GM18508 (cell line): ENCODE measurements around the gene BORCS8.

Experiments
- ATAC-seq: cut with Tn5 transposase; IDR thresholded peaks from one replicate; pipeline ENCODE4 v1.9.1; 2021; ENCODE audit warnings: moderate number of reproducible peaks; ENCODE audit not compliant: insufficient read depth, unreplicated experiment

Gene BORCS8

GRCh38 chr19:19214892-19215291 is 22.9 kb upstream of the BORCS8 start:
- ATAC-seq = no peak

DNA sequence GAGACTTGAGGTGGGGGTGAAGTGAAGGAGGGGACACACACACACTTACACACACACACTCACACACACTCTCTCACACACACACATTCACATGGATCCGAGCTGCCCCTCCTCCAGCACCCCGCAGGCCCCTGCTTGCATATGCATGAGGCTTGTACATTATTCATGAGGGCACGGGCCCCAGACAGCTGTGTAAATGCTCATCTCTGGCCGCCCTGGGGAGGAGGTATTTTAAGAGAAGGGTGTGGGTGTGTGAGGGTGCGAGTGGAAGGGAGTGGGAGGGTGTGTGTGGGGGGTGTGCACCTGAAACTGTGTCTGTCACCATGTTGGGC is 22.2 kb upstream of the BORCS8 start:
- ATAC-seq = no peak

DNA sequence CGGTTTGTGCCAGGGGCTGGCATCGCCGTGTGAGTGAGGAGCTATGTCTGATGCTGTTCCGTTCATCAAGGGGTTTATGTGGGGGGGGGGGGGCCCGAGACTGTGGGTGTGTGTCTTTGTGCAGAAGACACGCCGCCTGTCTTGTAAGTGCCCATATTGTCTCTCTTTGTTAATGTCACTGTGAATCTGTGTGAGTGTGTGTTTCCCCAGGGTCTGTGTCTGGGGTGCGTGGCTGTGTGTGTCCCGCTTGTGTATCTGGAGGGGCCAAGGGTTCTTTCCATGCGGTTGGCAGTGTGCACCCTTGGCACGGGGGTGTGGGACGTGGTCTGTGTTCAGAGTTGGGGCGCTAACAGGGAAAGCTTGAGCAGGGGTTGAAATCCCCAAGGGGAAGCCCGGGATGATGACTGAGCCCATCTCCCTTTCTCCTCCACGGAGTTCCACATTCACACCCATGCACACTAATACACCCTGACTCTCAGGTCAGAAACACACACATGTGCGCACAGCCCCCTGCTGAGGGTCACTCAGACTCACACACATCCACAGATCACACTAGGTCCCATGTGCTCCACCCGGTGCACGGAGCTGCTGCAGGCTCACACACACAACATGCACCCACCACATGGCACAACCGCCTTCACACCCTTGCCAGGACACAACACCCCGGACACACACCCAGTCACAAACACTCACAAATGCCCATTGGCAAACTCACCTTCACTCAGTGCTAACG is 21.6 kb upstream of the BORCS8 start:
- ATAC-seq = no peak

DNA sequence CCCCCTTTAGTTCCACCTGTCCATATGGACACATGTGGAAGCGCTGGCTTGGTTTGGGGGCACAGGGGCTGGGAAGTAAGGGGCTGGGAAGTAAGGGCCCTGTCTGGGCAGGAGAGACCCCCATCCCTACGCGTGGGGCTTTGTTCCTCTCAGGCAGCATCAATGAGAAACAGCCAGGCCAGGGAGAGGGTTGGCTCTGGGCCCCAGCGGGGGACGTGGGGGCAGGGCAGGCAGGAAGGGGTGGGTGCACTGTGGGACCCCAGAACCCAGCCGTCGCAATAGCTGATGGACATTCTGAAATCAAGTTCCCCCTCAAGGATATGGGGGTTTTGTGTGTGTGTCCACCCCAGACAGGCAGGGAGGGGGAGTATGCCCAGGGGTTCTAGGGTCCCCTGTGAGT is 21.0 kb upstream of the BORCS8 start:
- no peak for ATAC-seq

DNA sequence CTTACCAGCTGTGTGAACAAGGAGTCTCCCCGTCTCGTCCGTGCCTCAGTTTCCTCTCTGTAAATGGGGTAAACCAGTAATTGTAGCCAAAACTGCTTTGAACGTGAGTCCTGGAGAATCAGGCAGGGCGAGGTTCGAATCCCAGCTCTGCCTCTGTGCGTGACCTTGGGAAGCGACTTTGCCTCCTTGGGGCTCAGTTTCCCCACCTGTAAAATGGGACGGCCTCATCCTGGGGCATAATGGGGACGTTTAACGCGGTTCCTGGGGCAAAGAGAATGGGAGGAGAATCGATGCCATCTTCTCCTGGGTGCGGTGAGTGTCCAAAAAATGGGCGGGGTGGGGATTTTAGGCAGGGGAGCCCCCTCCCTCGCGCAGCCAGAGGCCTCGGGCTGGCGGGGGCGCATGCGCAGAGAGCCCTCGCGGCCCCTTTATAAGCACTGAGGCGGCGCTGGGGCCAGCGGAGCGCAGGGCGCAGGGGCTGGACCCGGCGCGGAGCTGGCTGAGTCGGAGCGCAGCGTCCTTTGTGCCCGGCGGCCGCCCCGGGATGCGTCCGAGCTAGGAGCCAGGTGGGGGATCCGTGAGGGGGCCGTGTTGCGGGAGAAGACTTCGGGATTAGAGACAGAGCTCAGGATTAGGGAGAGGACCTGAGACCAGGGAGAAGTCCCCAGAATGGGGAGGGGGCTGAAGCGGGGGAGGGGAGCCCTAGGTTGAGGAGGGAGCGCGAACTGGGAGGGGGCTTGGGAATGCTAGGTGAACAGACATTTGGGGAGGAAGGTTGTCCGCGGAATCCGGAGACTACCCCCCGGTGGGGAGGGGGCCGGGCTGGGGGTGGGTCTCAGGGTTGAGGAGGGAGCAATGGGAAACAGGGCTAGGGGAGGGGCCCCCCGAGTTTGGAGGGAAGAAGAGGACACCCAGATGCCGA is 19.8 kb upstream of the BORCS8 start, which contains the start of gene NCAN:
Gene NCAN, plus strand, starts transcription at position 460 of the 922 bp plus-strand sequence. CDS start 4,996 bp downstream, outside the sequence.
- ATAC-seq = no peak

- ATAC-seq = no peak
Measured at GRCh38 chr19:19209372-19209771, 17.4 kb upstream of the BORCS8 start.

DNA sequence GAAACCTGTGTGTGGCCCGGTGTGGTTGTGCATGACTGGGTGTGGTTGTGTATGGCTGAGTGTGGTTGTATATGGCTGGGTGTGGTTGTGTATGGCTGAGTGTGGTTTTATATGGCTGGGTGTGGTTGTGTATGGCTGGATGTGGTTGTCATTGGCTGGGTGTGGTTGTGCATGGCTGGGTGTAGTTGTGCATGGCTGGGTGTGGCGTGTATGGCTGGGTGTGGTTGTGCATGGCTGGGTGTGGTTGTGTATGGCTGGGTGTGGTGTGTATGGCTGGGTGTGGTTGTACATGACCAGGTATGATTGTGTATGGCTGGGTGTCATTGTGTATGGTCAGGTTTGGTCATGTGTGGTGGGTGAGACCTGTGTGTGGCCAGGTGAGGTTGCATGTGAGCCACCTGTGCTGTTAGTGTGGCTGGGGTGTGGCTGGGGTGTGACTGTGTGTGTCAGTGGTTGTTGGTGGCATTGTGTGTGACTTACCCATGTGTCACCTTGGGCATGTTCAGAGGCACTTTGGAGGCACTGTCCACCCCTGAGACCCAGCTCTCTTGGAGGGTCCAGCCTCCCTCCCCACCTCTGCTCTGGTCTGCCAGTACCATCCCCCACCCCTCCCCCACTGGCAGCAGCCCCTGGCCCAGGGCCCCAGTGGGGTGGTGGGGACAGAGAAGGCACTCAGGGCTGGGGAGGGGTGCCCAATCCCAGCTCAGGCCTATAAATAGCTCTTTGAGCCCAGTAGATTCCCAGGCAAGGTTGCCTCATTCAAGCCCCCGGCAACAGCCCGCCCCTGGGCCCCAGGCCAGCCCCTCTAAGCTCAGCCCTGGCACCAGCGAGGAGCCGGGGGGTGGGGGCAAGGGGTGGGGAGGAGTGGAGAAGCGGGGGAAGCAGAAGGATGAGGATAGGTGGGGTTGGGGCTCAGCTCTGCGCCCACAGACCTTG is 16.0 kb upstream of the BORCS8 start:
- no peak for ATAC-seq

- no peak for ATAC-seq
Measured at GRCh38 chr19:19206938-19207337, 15.0 kb upstream of the BORCS8 start.

DNA sequence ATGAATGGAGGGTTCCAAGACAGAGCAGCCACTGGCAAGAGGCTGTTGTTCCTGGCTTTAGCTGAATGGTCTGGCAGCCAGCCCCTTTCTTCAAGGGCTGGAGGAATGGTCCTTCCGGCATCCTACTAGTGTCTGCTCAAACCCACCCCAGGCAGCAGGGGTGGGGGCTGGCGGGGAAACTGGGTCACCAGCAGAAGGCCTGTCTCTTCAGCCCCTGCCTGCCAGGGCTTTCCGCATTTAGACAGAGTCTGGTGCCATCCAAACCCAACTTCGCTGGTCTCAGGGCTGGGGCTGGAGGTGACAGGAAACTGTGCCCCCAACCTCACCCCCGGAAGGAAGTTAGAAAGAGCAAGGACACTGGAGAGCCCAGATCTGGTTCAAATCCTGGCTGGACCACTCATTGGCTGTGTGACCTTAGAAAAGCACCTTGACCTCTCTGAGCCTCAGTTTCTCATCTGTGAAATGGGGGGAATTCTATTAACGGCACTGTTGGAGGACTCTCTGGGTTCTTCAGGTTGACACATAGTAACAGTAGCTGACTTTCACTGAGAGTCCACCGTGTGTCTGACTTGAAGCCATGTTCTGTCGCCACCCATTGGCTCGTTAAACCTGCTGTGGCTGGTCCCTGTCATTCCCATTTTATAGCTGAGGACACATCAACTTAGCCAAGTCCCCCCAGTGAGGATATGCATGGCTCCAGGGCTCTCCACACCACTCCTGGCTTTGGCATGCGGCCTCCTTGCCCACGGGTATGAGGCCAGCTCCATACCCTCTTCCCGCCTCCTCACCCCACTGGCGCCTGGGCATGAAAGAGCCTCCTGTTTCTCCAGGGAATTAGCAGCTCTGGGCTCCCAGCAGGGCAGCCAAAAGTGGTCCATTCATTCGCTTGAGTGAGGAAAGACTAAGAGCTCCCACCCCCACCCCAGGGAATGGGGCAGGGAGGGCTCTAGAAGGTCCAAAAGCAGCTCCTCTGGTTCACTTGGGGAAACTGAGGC is 13.8 kb upstream of the BORCS8 start:
- no peak for ATAC-seq

GRCh38 chr19:19204181-19204580 is 12.2 kb upstream of the BORCS8 start:
- ATAC-seq = no peak

GRCh38 chr19:19203012-19203856 is 11.3 kb upstream of the BORCS8 start, which contains the start of gene NR2C2AP:
NR2C2AP (minus strand) TSS chr19:19203414; CDS start chr19:19203060, 354 bp downstream.
- no peak for ATAC-seq

GRCh38 chr19:19202707-19203011 is 10.7 kb upstream of the BORCS8 start:
- no peak for ATAC-seq

DNA sequence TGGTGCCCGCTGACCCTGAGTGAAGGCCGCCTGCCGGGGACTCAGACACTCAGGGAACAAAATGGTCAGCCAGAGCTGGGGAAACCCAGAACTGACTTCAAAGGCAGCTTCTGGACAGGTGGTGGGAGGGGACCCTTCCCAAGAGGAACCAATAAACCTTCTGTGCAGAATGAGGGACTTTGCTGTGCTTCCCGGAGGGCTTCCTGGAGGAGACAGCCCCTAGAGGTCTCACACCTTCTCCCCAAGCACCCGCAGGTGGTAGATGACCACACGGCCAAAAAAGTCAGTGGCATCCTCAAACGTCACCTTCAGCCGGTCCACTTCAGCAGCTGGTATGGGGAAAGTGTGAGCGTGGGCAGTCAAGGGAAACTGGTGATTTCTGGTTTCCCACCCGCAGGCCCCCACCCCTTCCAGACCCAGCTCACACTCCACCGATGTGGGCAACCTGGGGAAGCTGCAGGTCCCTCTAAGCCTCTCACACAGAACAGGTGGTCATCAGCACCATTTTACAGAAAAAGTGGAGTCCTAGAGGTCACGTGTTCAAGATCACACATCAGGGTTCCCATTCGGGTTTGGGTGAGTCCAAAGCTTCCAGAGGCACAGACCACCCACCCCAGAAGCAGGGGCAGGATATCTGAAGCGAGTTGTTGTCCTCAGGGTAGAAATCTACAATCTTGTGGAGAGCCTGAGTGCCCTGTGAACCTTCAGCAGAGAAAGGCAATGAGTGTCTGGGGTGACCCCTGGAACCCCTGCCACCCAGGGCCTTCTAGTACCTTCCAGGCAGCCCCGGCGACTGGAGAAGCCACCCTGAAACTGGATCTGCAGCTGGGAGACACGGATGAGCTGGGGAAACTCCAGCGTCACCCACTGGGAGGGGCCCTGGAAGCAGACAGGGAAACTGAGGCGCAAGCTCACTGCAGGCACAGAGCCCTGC is 10.0 kb upstream of the BORCS8 start:
- no peak for ATAC-seq

DNA sequence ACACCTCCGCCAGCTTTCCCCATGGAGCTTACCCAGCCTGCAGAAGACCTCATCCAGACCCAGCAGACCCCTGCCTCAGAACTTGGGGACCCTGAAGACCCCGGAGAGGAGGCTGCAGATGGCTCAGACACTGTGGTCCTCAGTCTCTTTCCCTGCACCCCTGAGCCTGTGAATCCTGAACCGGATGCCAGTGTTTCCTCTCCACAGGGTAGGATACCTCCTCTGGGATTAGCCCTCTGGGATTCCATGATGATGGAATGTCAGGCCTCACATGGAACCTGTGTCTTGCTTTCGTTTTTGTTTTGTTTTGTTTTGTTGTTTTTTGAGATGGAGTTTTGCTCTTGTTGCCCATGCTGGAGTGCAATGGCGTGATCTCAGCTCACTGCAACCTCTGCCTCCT is 2.0 kb upstream of the BORCS8 start:
- no peak for ATAC-seq

GRCh38 chr19:19192910-19193423 is 1.0 kb upstream of the BORCS8 start:
- ATAC-seq = no peak

DNA sequence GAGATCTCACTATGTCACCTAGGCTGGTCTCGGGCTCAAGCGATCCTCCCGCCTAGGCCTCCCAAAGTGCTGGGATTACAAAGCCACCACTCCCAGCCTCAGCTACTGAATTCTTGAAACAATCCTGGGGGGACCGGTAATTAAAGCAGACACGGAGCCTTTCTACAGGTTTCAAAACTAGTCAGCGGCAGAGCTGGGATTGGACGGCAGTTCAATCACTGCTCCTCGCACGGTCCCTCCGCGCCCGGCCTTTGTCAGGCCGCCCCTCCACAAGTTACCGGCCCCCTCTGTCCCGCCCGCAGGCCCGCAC is 229 bp downstream of the BORCS8 start:
- no peak for ATAC-seq

- no peak for ATAC-seq
Measured at GRCh38 chr19:19186742-19187141, 5.2 kb downstream of the BORCS8 start.
